Activated T-cell treated with anti-CD3 and anti-CD28 coated beads, Interleukin-2, amount 50 U/mL, for 4 hours (primary cell): ENCODE results near the gene TMEM183A. TPM values are rescaled to one million over a fixed set of nuclear protein-coding genes. Genes with fewer than 3 reads are reported as not detected.

Experiments used
- ATAC-seq, 2 donors: fragments of 200-7000 bp; cut with Tn5 transposase; one replicate each; pipeline ENCODE4 v1.10.0; 2021
- DNase-seq: peaks from one replicate; pipeline ENCODE4 v3.0.0-alpha.2; 2020
- H3K27me3 Mint-ChIP-seq: one replicate; pipeline ENCODE4 v1.8.0; 2021; ENCODE audit warnings: low read depth, mixed read lengths
- H3K36me3 Mint-ChIP-seq: one replicate; pipeline ENCODE4 v1.8.0; 2022; ENCODE audit warnings: mixed read lengths; ENCODE audit not compliant: insufficient read depth
- H3K4me1 Mint-ChIP-seq: one replicate; pipeline ENCODE4 v1.8.0; 2021; ENCODE audit warnings: low read depth, mixed read lengths
- H3K4me3 Mint-ChIP-seq: one replicate; pipeline ENCODE4 v1.8.0; 2021; ENCODE audit warnings: mild to moderate bottlenecking, moderate library complexity, mixed read lengths
- H3K9me3 Mint-ChIP-seq: one replicate; pipeline ENCODE4 v1.8.0; 2021; ENCODE audit warnings: mixed read lengths
- total RNA-seq, 3 donors: library from RNA; stranded (reverse); gene quantifications; one replicate each; pipeline ENCODE4 v1.2.1, GENCODE V29; 2021

TMEM183A gene
- total RNA-seq, 3 donors from 2014 or later = 82.3 to 85.8 (median 85.6) TPM

- H3K4me3 Mint-ChIP-seq = no peak overlapping the region
- no peaks in the 10 kb centered on the region for H3K9me3 Mint-ChIP-seq
- H3K4me1 Mint-ChIP-seq = no peaks in the 10 kb centered on the region
- ATAC-seq (no peak), DNase-seq (no peak)
- no peaks in the 10 kb centered on the region for H3K36me3 Mint-ChIP-seq
- H3K27me3 Mint-ChIP-seq = peaks cover under 1% of the 10 kb centered on the region
Observed at GRCh38 chr1:203033287-203033686, 26.1 kb downstream of the TMEM183A start.

- no peaks in the 10 kb centered on the region for H3K4me1 Mint-ChIP-seq
- no peak for ATAC-seq
Observed at GRCh38 chr1:203033917-203034316, 26.7 kb downstream of the TMEM183A start.

DNA sequence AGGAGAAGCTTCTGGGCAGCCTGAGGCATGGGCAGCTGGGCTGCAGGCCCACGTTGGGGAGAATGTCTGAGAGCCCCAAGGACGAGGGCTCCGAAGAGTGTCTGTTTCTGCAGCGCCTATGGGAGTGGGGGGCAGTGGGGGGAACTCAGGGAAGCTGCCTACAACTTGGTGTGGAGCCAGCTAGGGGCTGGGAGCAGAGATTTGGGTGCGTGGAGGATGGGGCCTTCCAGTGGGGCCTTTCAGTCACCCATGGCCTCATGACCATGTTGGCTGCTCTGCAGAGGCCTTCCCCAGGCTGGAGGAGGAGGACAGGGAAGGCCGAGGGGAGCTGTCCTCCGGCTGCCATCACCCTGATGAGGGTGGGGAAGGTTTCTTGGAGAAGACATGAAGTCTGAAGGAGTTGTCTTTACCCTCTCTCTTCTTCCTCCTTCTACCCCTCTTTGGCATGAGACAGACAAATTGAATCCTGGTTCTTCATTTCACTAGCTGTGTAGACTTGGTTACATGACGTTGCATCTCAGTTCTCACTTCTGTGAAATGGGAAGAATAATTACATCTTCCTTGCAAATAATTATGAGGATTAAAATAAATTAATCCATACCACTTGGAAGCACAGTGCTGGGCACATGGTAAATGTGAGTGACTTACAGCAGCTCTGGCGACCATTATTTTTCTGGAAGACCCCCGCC, 27.4 kb downstream of the TMEM183A start:
- ATAC-seq (no peak), DNase-seq (no peak)
- no peaks in the 10 kb centered on the region for H3K9me3 Mint-ChIP-seq
- no peak overlapping the region for H3K4me3 Mint-ChIP-seq
- no peaks in the 10 kb centered on the region for H3K36me3 Mint-ChIP-seq
- peaks cover 8% of the 10 kb centered on the region for H3K27me3 Mint-ChIP-seq
- H3K4me1 Mint-ChIP-seq = no peaks in the 10 kb centered on the region

More at GRCh38 chr1:203033917-203034316, 26.7 kb downstream of the TMEM183A start:
- Mint-ChIP-seq H3K36me3 (no peaks in the 10 kb centered on the region), H3K9me3 (no peaks in the 10 kb centered on the region), H3K27me3 (peaks cover 4% of the 10 kb centered on the region), H3K4me3 (no peak overlapping the region)
- DNase-seq = no peak

GRCh38 chr1:203035111-203036000, 28.2 kb downstream of the TMEM183A start:
- Mint-ChIP-seq H3K9me3 (no peaks in the 10 kb centered on the region), H3K27me3 (peaks cover 8% of the 10 kb centered on the region), H3K36me3 (no peaks in the 10 kb centered on the region), H3K4me3 (no peak overlapping the region), H3K4me1 (no peaks in the 10 kb centered on the region)
- DNase-seq (no peak), ATAC-seq (no peak)

DNA sequence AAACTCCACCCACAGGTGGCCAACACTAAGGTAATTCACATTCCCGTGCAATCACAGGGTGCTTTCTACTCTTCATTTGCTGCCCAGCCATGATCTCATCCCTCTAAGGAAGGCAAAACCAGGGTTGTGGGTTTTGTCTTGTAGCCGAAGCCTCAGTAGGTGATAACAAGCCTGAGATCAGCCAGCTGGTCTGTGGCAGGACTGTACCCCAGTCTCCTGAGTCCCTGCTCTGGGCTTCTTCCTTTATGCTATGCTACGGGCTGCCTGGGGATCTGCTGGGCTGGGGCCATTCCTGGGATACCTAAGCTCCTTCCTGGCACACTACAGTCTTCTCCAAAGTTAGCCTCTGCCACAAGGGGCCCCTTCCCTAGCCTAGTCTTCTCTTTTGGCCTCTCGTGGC, 29.0 kb downstream of the TMEM183A start:
- no peaks in the 10 kb centered on the region for H3K4me1 Mint-ChIP-seq
- DNase-seq = no peak
- H3K9me3 Mint-ChIP-seq = no peaks in the 10 kb centered on the region
- ATAC-seq = no peak
- no peaks in the 10 kb centered on the region for H3K36me3 Mint-ChIP-seq
- H3K4me3 Mint-ChIP-seq = no peak overlapping the region
- H3K27me3 Mint-ChIP-seq = peaks cover 8% of the 10 kb centered on the region

- DNase-seq (no peak), ATAC-seq (no peak)
- Mint-ChIP-seq H3K9me3 (no peaks in the 10 kb centered on the region), H3K27me3 (peaks cover 8% of the 10 kb centered on the region), H3K36me3 (no peaks in the 10 kb centered on the region), H3K4me3 (no peak overlapping the region), H3K4me1 (no peaks in the 10 kb centered on the region)
Observed at GRCh38 chr1:203036537-203036936, 29.4 kb downstream of the TMEM183A start.

- Mint-ChIP-seq H3K27me3 (peaks cover 8% of the 10 kb centered on the region), H3K36me3 (no peaks in the 10 kb centered on the region), H3K4me3 (no peak overlapping the region), H3K4me1 (no peaks in the 10 kb centered on the region), H3K9me3 (no peaks in the 10 kb centered on the region)
- ATAC-seq (no peak), DNase-seq (no peak)
Observed at GRCh38 chr1:203037509-203038190, 30.5 kb downstream of the TMEM183A start.

- DNase-seq = no peak
- ATAC-seq = no peak
- no peaks in the 10 kb centered on the region for H3K36me3 Mint-ChIP-seq
- H3K4me1 Mint-ChIP-seq = no peaks in the 10 kb centered on the region
- no peak overlapping the region for H3K4me3 Mint-ChIP-seq
- peaks cover 8% of the 10 kb centered on the region for H3K27me3 Mint-ChIP-seq
- H3K9me3 Mint-ChIP-seq = no peaks in the 10 kb centered on the region
Observed at GRCh38 chr1:203038217-203038741, 31.1 kb downstream of the TMEM183A start.

- DNase-seq (peak; percentile 64), ATAC-seq (peak; percentile 89 to 92)
- Mint-ChIP-seq H3K4me3 (no peak overlapping the region), H3K9me3 (no peaks in the 10 kb centered on the region), H3K27me3 (peaks cover 8% of the 10 kb centered on the region), H3K36me3 (no peaks in the 10 kb centered on the region), H3K4me1 (no peaks in the 10 kb centered on the region)
Observed at GRCh38 chr1:203038891-203039608, 31.9 kb downstream of the TMEM183A start.

DNA sequence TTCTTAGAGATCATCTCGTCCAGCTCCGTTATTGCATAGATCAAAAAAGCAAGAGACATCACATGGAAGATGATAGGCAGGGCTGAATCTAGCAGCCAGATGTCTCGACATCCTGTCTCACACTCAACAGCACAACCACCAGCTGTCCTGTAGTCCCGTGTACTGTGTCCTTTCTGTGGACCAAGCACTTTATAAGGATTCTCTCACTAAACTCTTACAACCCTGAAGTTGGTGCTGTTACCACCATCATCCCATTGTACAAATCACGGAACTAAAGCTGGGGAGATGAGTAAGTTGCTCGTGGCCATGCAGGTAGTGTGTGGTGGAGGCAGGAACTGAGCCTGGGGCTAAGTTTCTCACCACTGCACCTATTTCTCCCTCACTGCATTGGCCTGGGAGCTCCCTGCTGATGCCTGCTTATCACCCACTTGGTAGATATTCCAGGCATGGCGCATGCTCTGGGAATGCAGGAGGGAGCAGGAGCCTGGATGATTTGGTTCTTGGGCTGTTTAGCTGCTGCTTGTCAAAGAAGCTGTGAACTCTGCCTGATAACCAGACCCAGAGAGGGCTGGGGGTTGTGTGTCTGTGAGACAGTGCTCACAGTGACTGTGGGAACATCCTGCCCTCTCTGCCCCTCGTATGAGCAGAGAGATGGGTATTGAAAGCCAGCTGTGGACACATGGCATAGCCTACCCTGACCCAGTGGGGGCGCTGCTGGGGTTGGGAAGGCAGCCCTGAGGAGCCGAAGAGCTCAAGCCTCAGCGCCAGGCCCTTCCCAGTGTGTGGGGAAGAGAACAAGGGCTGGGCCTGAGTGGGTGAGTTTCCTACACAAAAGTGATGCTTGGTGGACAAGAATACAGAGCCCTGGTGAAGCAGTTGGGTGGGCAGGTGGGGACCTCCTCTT, 32.7 kb downstream of the TMEM183A start:
- Mint-ChIP-seq H3K9me3 (no peaks in the 10 kb centered on the region), H3K4me1 (no peaks in the 10 kb centered on the region), H3K4me3 (no peak overlapping the region), H3K36me3 (no peaks in the 10 kb centered on the region), H3K27me3 (peaks cover 8% of the 10 kb centered on the region)
- DNase-seq (no peak), ATAC-seq (peak in 1 of 2 donors; percentile 14)

DNA sequence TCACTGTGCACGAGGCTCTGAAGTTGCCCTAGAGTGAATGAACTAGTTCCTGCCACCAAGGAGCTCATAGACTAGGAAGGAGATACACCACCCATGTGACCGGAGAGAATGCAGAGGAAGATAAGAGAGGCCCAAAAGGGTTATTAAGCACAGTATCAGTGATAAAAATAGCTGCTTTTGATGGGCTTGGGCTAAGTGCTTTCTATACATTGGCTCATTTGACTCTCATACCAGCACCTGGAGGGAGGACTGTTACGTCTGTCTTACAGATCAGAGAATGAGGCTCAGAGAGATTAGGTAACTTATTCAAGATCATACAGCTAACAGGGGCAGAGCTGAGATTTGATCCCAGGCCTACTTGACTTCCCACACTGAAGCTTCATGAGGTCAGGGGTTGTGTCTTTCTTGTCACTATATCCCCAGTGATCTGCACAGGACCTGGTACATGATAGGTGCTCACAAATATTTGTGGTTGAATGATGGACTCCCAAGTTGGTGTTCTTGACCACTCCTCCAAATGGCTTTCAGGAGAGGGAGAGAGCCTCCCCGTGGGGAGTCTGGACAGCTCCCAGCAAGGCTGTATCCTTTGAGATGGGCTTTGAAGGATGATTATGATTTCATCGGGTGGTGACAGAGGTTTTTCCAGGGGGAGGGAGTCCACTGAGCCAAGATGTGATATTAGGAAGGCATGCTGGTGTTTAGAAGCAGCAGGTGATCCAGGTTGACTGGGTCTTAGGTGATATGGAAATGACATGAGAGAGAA, 33.5 kb downstream of the TMEM183A start:
- ATAC-seq = no peak
- Mint-ChIP-seq H3K9me3 (no peaks in the 10 kb centered on the region), H3K4me3 (no peak overlapping the region), H3K36me3 (no peaks in the 10 kb centered on the region), H3K4me1 (no peaks in the 10 kb centered on the region), H3K27me3 (peaks cover 8% of the 10 kb centered on the region)
- DNase-seq = no peak

DNA sequence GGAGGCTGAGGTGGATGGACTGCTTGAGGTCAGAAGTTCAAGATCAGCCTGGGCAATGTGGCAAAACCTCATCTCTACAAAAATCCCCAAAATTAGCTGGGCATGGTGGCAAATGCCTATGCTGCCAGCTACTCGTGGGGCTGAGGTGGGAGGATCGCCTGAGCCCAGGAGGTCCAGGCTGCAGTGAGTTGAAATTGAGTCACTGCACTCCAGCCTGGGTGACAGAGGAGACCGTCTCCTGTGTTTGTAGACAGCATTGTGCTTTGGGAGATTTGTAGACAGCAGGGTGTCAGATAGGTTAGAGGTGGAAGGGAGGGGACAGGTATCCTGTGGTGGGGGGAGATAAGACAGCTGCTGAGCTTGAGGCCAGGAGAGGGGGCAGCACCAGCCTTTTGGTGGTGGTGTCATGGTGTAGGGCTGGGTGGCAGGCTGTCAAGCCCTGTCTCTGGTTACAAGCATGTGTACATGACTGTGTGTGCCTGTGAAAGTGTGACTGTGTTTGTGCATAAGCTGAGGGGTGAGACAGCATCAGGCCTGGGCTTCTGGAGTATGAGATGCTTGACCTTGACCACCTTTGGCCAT, 34.3 kb downstream of the TMEM183A start:
- no peak for ATAC-seq
- no peaks in the 10 kb centered on the region for H3K4me1 Mint-ChIP-seq
- no peaks in the 10 kb centered on the region for H3K9me3 Mint-ChIP-seq
- peaks cover 8% of the 10 kb centered on the region for H3K27me3 Mint-ChIP-seq
- no peaks in the 10 kb centered on the region for H3K36me3 Mint-ChIP-seq
- DNase-seq = no peak
- H3K4me3 Mint-ChIP-seq = no peak overlapping the region
